GM13977 (cell line): ENCODE measurements around the gene BCL2L1.

Source experiments
- DNase-seq: peaks from one replicate; pipeline ENCODE4 v3.0.0; 2012; ENCODE audit warnings: low spot score
- in situ Hi-C: fragments of 300-500 bp; cut with MboI; formaldehyde crosslinking; loops from one replicate; pipeline ENCODE4 v1.12.0; 2022; ENCODE audit warnings: low sequenced_read_pairs, low pct_unique_long_range_greater_than_20kb, mixed read lengths, inconsistent platforms; ENCODE audit not compliant: unreplicated experiment
- TF ChIP-seq, protein P1 (sequence below): IDR thresholded peaks from 2 replicates; pipeline ENCODE4 v1.5.1; 2012; ENCODE audit warnings: mild to moderate bottlenecking, control low read depth; ENCODE audit not compliant: insufficient read depth; ENCODE audit errors: extremely low read depth, missing control alignments

Gene BCL2L1

GRCh38 chr20:31678389-31679356 lies 44.0 kb downstream of the BCL2L1 start:
- DNase-seq, result no peak
- in situ Hi-C loops, result no loop called here
- TF ChIP-seq, protein P1, sequence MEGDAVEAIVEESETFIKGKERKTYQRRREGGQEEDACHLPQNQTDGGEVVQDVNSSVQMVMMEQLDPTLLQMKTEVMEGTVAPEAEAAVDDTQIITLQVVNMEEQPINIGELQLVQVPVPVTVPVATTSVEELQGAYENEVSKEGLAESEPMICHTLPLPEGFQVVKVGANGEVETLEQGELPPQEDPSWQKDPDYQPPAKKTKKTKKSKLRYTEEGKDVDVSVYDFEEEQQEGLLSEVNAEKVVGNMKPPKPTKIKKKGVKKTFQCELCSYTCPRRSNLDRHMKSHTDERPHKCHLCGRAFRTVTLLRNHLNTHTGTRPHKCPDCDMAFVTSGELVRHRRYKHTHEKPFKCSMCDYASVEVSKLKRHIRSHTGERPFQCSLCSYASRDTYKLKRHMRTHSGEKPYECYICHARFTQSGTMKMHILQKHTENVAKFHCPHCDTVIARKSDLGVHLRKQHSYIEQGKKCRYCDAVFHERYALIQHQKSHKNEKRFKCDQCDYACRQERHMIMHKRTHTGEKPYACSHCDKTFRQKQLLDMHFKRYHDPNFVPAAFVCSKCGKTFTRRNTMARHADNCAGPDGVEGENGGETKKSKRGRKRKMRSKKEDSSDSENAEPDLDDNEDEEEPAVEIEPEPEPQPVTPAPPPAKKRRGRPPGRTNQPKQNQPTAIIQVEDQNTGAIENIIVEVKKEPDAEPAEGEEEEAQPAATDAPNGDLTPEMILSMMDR, result no peak

GRCh38 chr20:31677553-31678260 lies 45.0 kb downstream of the BCL2L1 start:
- no peak for DNase-seq
- in situ Hi-C loops, result no loop called here
- TF ChIP-seq, protein P1, result no peak

DNA sequence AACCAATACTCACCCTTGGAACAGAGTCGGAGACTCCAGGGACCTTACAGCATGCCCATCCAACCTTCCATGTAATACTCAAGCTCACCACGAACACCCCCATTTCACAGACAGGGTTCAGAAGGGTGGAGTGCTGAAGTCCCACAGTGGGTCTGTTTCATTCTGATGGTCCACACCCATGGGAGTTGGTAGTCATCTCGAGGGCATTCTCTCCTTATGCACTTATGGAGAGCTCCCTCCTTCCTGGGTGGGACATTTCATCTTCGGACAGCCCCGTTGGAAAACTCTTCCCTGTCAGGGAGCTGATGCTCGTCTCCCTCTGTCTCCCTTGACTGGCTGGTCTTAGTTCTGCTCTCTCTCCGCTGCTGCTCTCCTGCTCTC lies 46.1 kb downstream of the BCL2L1 start:
- in situ Hi-C loops, result no loop called here

GRCh38 chr20:31675828-31676608 lies 46.6 kb downstream of the BCL2L1 start:
- TF ChIP-seq, protein P1, result no peak
- no peak for DNase-seq
- in situ Hi-C loops, result no loop called here

More for the DNA sequence above, 46.1 kb downstream of the BCL2L1 start:
- TF ChIP-seq, protein P1, result no peak
- DNase-seq, result no peak

DNA sequence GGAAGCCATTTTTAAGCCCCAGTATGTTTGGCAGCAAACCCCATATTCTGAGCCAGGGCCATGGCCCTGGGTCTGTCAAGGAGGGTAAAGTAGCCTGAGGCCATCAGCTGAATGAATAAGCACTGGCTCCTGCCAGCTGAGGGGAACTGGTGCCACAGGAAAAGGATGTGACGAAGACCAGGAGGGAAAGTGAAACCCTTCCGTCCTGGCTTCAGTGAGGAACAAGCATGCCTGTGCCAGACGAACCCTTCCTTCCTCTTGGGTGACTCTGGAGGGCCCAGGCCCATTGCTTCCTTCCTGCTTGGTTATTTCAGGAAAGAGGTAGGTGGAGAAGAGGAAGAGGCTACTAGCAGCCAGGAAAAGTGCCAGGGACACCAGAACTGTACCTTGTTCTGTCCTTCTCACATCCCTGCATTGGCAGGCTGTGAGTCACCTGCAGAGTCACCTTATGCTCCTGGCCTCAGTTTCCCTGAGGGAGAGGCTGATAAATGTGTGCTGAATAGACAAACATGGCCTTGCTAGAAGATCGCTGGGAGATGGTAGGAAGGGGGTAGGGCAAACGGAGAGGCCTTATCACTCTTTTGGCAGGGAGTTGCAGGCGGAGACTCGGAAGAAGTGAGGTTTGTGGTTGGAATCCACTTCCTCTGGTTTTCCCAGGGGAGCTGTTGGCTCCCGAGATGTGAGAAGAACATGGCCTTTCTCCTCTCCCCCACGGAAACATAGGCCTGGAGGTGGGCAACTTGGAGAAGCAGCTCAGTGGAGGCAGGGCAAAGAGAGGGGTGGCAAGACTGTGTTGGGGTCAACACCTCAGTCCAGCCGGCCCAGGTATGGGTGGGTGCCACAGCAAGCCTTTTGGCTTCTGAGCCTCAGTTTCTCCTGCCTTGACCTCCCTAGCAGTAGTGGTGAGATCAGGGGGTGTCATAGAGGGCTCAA lies 47.5 kb downstream of the BCL2L1 start:
- in situ Hi-C loops, result no loop called here
- TF ChIP-seq, protein P1, result no peak
- DNase-seq, result peak; percentile 40
